H4 (cell line): ENCODE measurements around the gene SPATS2. TPM values are rescaled to one million over a fixed set of nuclear protein-coding genes. Genes with fewer than 3 reads are reported as not detected.
"Not testable (repeated sequence)": the region's sequence is repeated elsewhere in the genome, so short reads cannot be mapped to it uniquely, and the experiment has no call there.

ENCODE experiments used
- DNase-seq: peaks from one replicate; pipeline ENCODE4 v3.0.0-alpha.2; 2015; ENCODE audit warnings: low spot score
- total RNA-seq: library from RNA; depleted of rRNA; stranded (reverse); fragments of >200 nt; shearing (Covaris generic); gene quantifications from 2 replicates; pipeline ENCODE4 v1.2.3, GENCODE V29; 2014

The SPATS2 gene
- total RNA-seq, 1 experiment from 2014 or later = 34.1 TPM

DNA sequence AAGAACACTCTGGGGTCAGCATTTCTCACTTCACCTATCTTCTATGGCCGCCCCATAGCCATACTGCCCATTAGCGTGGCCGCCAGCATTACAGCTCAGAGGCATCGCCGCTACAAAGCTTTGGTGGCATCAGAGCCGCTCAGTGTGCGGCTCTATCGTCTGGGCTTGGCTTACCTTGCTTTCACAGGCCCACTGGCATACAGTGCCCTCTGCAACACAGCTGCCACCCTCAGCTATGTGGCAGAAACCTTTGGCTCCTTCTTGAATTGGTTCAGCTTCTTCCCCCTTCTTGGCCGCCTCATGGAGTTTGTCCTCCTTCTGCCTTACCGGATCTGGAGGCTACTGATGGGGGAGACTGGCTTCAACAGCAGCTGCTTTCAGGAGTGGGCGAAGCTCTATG, 18.0 kb upstream of the SPATS2 start:
- no peak for DNase-seq

DNA sequence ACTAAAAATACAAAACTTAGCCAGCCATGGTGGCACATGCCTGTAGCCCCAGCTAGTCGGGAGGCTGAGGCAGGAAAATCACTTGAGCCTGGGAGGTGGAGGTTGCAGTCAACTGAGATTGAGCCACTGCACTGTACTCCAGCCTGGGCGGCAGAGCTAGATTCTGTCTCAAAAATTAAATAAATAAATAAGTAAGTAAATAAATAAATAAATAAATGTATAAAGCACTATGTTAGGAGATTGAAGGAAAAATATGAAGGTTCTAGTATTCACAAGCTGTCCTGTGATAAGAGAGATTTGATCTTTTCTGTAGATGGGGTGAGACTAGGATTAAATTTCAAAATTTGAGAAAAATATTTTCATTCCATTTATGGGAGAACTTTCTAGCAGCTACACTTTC, 14.9 kb upstream of the SPATS2 start:
- no peak for DNase-seq

- DNase-seq = no peak
Observed at GRCh38 chr12:49355913-49356312, 11.3 kb upstream of the SPATS2 start.

GRCh38 chr12:49357103-49357678, 10.1 kb upstream of the SPATS2 start:
- no peak for DNase-seq

DNA sequence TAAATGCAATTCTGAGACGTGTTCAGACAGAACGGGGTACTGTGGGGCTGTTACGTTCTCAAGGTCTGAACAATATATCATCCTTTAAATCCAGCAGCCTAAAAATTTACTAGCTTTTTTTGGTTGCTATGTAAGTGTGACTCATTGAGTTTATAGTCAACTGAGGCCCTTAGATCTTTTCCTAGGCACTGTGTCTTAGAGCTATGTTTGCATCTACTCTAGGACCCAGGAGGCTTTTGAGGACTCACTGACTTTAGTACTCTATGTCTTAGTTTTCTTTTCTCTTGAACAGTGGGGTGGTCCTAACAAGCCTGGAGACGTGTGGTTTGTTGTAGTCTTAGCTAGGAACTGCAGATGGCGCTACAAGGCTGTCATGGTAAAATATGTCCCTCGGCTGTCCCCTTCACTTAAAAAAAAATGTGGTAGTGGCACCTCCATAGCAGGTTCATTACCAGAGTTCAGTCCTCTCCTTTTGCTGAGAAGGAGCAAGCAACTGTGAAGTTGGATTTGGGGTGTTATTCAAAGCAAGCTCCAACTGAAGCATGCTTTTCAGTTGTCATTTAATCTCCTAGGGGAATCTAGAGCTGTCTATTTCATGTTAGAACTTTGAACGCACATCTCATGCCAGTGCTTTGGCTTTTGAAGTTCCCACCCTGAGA, 8.7 kb upstream of the SPATS2 start:
- peak; percentile 58 for DNase-seq

DNA sequence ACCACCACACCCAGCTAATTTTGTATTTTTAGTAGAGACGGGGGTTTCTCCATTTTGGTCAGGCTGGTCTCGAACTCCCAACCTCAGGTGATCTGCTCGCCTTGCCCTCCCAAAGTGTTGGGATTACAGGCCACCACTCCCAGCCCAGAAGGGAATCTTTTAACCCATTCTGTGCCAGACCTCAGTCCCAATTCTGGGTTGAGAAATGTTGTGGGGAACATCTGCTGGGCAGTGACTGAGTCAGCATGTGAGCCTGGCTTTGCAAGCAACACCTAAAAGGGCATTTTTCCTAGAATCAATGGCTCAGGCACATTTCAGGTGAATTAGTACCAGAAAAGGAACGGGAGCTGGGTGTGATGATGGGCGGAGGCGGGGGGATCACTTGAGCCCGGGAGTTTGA, 7.6 kb upstream of the SPATS2 start:
- DNase-seq = no peak

GRCh38 chr12:49362077-49362476, 5.2 kb upstream of the SPATS2 start:
- no peak for DNase-seq

- DNase-seq = peak; percentile 39
Observed at GRCh38 chr12:49364989-49365388, 2.3 kb upstream of the SPATS2 start.

DNA sequence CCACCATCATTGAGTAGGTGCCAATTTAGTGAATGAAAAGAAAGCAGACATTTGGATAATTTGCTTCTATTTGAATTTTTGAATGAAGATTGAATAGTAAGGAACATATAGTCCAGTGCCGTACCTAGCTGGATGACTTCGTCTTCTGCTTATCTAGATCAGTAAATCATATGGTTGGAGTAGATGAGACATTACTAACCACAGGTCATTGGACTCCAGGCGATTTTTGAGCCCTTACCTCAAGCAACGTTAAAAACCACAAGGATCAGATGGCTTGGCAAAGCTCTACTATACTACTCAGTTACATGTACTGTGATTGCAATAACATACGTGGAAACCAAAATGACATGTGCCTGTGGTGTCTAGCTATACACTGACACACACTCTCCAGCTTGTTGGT, 1.7 kb upstream of the SPATS2 start:
- peak; percentile 61 for DNase-seq

- no peak for DNase-seq
Observed at GRCh38 chr12:49366096-49366651, 1.1 kb upstream of the SPATS2 start.

DNA sequence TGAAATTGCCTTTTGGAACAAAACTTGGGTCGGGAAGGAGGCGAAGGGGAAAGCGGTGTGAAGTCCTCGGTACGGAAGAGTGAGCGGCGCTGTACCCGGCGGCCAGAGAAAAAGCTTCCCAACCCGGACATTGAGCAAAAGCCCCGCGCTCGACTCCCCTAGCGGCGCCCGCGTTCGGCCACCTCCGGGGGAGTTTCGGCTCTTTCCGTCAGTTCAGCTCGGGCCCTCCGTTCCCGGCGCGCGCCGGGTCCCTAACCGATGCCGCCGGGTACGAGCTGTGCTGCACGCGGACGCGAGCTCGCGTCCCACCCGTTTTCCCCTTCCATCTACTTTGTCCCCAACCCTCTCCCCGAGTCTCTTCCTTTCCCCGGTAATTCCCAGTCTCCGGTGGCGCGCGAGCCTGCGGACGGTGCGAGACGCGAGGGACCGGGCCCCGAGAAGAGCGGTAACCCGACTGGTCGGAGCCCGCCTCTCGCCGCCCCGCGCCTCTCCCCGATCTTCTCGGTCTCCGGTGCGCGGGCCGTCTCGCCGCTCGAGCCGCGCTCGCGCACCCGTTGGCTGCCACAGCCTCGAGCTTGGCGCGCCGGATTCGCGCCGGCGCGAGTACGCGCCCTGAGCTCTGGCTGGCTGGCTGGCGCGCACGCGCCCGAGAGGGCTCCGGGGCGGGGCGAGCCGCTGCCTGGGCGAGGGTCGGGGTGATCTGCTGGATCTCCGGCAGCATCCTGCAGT, 446 bp upstream of the SPATS2 start:
- DNase-seq = peak; percentile 88

- no peak for DNase-seq
Observed at GRCh38 chr12:49368240-49368600, 958 bp downstream of the SPATS2 start.

- peak; percentile 40 for DNase-seq
Observed at GRCh38 chr12:49369411-49370145, 2.3 kb downstream of the SPATS2 start.

- DNase-seq = no peak
Observed at GRCh38 chr12:49370539-49370938, 3.3 kb downstream of the SPATS2 start.

GRCh38 chr12:49375406-49375805, 8.1 kb downstream of the SPATS2 start:
- no peak for DNase-seq

GRCh38 chr12:49377386-49377785, 10.1 kb downstream of the SPATS2 start:
- no peak for DNase-seq

DNA sequence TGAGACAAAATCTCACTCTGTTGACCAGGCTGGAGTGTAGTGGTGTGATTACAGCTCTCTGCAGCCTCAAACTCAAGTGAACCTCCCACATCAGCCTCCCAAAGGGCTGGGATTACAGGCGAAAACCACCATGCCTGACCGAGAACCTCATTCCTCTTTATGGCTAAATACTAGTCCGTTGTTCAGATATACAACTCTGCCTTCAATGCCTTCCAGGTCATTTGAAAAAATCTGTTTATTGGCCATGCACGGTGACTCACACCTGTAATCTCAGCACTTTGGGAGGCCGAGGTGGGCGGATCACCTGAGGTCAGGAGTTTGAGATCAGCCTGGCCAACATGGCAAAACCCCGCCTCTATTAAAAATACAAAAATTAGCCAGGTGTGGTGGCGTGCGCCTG, 12.9 kb downstream of the SPATS2 start:
- not testable (repeated sequence) for DNase-seq

GRCh38 chr12:49388682-49389386, 21.6 kb downstream of the SPATS2 start:
- no peak for DNase-seq

DNA sequence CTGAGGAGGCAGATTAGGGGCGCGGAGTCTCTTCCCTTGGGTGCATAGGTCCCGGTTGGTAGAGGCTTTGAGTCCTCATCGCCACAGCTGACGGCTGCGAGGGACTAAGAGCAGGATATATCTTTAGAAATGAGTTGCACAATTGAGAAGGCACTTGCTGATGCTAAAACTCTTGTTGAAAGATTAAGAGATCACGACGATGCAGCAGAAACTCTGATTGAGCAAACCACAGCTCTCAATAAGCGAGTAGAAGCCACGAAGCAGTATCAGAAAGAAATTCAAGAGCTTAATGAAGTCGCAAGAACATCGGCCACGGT, 22.1 kb downstream of the SPATS2 start:
- DNase-seq = no peak

- no peak for DNase-seq
Observed at GRCh38 chr12:49397000-49397399, 29.7 kb downstream of the SPATS2 start.

GRCh38 chr12:49400304-49400703, 33.0 kb downstream of the SPATS2 start:
- DNase-seq = no peak

- DNase-seq = no peak
Observed at GRCh38 chr12:49403971-49404450, 36.7 kb downstream of the SPATS2 start.
